CD4-positive, alpha-beta T cell (primary cell): ENCODE measurements around the gene CARD9. TPM values are rescaled to one million over a fixed set of nuclear protein-coding genes. Genes with fewer than 3 reads are reported as not detected.
A peak's percentile ranks its signal among the peaks of the same experiment; 100 is the strongest.

ENCODE experiments used
- ATAC-seq: fragments of 200-7000 bp; cut with Tn5 transposase; one replicate; pipeline ENCODE4 v1.10.0; 2022; ENCODE audit warnings: mild to moderate bottlenecking; ENCODE audit not compliant: poor library complexity
- CTCF ChIA-PET: fragments of 350-600 bp; sonication (Branson Sonifier 250); formaldehyde crosslinking; loops from one replicate; lab custom pipeline; 2021; ENCODE audit warnings: antibody characterized with exemption, inconsistent platforms; lab: Charles Lee
- POLR2A ChIA-PET: fragments of 350-600 bp; sonication (Branson Sonifier 250); formaldehyde crosslinking; loops from one replicate; lab custom pipeline; 2021; ENCODE audit warnings: antibody characterized with exemption, inconsistent platforms; lab: Charles Lee
- DNase-seq, 14 experiments: peaks; one replicate each; pipeline ENCODE4 v3.0.0-alpha.2; 2013 to 2020; ENCODE audit warnings: mixed read lengths in 2 of 14
- H3K27ac ChIP-seq, 2 donors: one replicate each; pipeline versions ENCODE4 v1.5.1 to v1.7.0; 2013; ENCODE audit warnings: low read length in 2 of 2, low read depth in 1 of 2, mild to moderate bottlenecking in 1 of 2
- H3K27me3 ChIP-seq, 2 experiments: 1 replicate in 1 of 2; 2 replicates in 1 of 2; pipeline versions ENCODE4 v1.6.1 to v1.7.0; 2013; ENCODE audit warnings: low read length in 2 of 2, control low read depth in 1 of 2, mild to moderate bottlenecking in 1 of 2, moderate library complexity in 1 of 2; ENCODE audit not compliant: insufficient read depth in 2 of 2, control insufficient read depth in 1 of 2
- H3K36me3 ChIP-seq: one replicate; pipeline ENCODE4 v1.6.1; 2013; ENCODE audit warnings: low read length, control low read depth; ENCODE audit not compliant: insufficient read depth
- H3K4me1 ChIP-seq: one replicate; pipeline ENCODE4 v1.6.1; 2013; ENCODE audit warnings: low read length, control low read depth; ENCODE audit not compliant: insufficient read depth
- H3K4me3 ChIP-seq: one replicate; pipeline ENCODE4 v1.5.1; 2013; ENCODE audit warnings: mild to moderate bottlenecking, low read length, moderate library complexity
- H3K9me3 ChIP-seq, 2 experiments: 1 replicate in 1 of 2; 2 replicates in 1 of 2; pipeline versions ENCODE4 v1.6.1 to v1.7.0; 2013; ENCODE audit warnings: low read length in 2 of 2, mild to moderate bottlenecking in 2 of 2, control low read depth in 1 of 2, moderate library complexity in 1 of 2; ENCODE audit not compliant: control insufficient read depth in 1 of 2, insufficient read depth in 1 of 2
- H3K27ac Mint-ChIP-seq: one replicate; pipeline ENCODE4 v1.8.0; 2020; ENCODE audit warnings: mixed read lengths
- H3K27me3 Mint-ChIP-seq: one replicate; pipeline ENCODE4 v1.8.0; 2021; ENCODE audit warnings: mixed read lengths
- H3K36me3 Mint-ChIP-seq: one replicate; pipeline ENCODE4 v1.8.0; 2021; ENCODE audit warnings: low read depth, mixed read lengths
- H3K4me1 Mint-ChIP-seq: one replicate; pipeline ENCODE4 v1.8.0; 2021; ENCODE audit warnings: low read depth, mixed read lengths
- H3K4me3 Mint-ChIP-seq: one replicate; pipeline ENCODE4 v1.8.0; 2020; ENCODE audit warnings: mild to moderate bottlenecking, mixed read lengths
- H3K9me3 Mint-ChIP-seq: one replicate; pipeline ENCODE4 v1.8.0; 2020; ENCODE audit warnings: mixed read lengths
- CTCF ChIP-seq: fragments of 200-600 bp; IDR thresholded peaks from one replicate; pipeline ENCODE4 v1.8.0; 2022; ENCODE audit warnings: antibody characterized with exemption, mild to moderate bottlenecking
- intact Hi-C, 2 experiments: fragments of 100-400 bp; cut with DNase I in 1 of 2; cut with micrococcal nuclease in 1 of 2; formaldehyde crosslinking; loops; one replicate each; pipeline versions ENCODE4 v1.15.1 to v1.9.0; 2023 to 2025; cut with DNase I, micrococcal nuclease
- total RNA-seq, 174 experiments: library from RNA in 2 of 174; stranded (reverse) in 2 of 174; gene quantifications; one replicate each; pipeline ENCODE4 v1.2.3 and lab custom pipeline; 2021 to 2026

The CARD9 gene
- total RNA-seq, 2 experiments from 2014 or later, result 0.36 to 0.64 TPM

- H3K9me3 Mint-ChIP-seq, result no peaks in the 10 kb centered on the region
- no peak overlapping the region for H3K27ac Mint-ChIP-seq
- H3K4me3 Mint-ChIP-seq, result no peak overlapping the region
- ChIA-PET CTCF (no interaction called here), POLR2A (no interaction called here)
- DNase-seq (no peak), ATAC-seq (no peak)
- no peak for TF ChIP-seq CTCF
- Histone ChIP-seq H3K4me1 (peaks cover 4% of the 10 kb centered on the region), H3K27ac (no peak overlapping the region), H3K9me3 (no peaks in the 10 kb centered on the region), H3K36me3 (no peaks in the 10 kb centered on the region), H3K4me3 (no peak overlapping the region), H3K27me3 (no peaks in the 10 kb centered on the region)
- no peaks in the 10 kb centered on the region for H3K4me1 Mint-ChIP-seq
- intact Hi-C loops, result no loop called here
- H3K27me3 Mint-ChIP-seq, result no peaks in the 10 kb centered on the region
- H3K36me3 Mint-ChIP-seq, result no peaks in the 10 kb centered on the region
These were observed 30.2 kb downstream of the CARD9 start for GRCh38 chr9:136343121-136343883.

GRCh38 chr9:136342181-136343120 is 31.0 kb downstream of the CARD9 start:
- Histone ChIP-seq H3K9me3 (no peaks in the 10 kb centered on the region), H3K36me3 (no peaks in the 10 kb centered on the region), H3K27ac (no peak overlapping the region), H3K27me3 (no peaks in the 10 kb centered on the region), H3K4me1 (peaks cover 4% of the 10 kb centered on the region), H3K4me3 (no peak overlapping the region)
- peak; percentile 22 to 72 (median 46) for DNase-seq
- no peaks in the 10 kb centered on the region for H3K27me3 Mint-ChIP-seq
- H3K4me1 Mint-ChIP-seq, result no peaks in the 10 kb centered on the region
- intact Hi-C loops, result no loop called here
- no peaks in the 10 kb centered on the region for H3K36me3 Mint-ChIP-seq
- no peaks in the 10 kb centered on the region for H3K9me3 Mint-ChIP-seq
- no peak overlapping the region for H3K4me3 Mint-ChIP-seq
- ChIA-PET CTCF (no interaction called here), POLR2A (no interaction called here)
- ATAC-seq, result peak; percentile 67
- H3K27ac Mint-ChIP-seq, result no peak overlapping the region
- TF ChIP-seq CTCF, result no peak

GRCh38 chr9:136341769-136342168 is 31.7 kb downstream of the CARD9 start:
- no peak overlapping the region for H3K4me3 Mint-ChIP-seq
- no peaks in the 10 kb centered on the region for H3K36me3 ChIP-seq
- no peak overlapping the region for H3K4me3 ChIP-seq
- H3K4me1 ChIP-seq, result peaks cover 4% of the 10 kb centered on the region
- no peaks in the 10 kb centered on the region for H3K27me3 ChIP-seq
- no peaks in the 10 kb centered on the region for H3K36me3 Mint-ChIP-seq
- no peak overlapping the region for H3K27ac Mint-ChIP-seq
- DNase-seq (no peak), ATAC-seq (no peak)
- intact Hi-C loops, result no loop called here
- no peak for TF ChIP-seq CTCF
- ChIA-PET CTCF (no interaction called here), POLR2A (no interaction called here)
- H3K9me3 ChIP-seq, result no peaks in the 10 kb centered on the region
- H3K4me1 Mint-ChIP-seq, result no peaks in the 10 kb centered on the region
- H3K9me3 Mint-ChIP-seq, result no peaks in the 10 kb centered on the region
- no peaks in the 10 kb centered on the region for H3K27me3 Mint-ChIP-seq
- no peak overlapping the region for H3K27ac ChIP-seq
